Measurements from ENCODE around the gene RASSF3. TPM values are rescaled to one million over a fixed set of nuclear protein-coding genes. Genes with fewer than 3 reads are reported as not detected.
"Not testable (repeated sequence)": the region's sequence is repeated elsewhere in the genome, so short reads cannot be mapped to it uniquely, and the experiment has no call there.

RASSF3 gene
- total RNA-seq, 1 donor from 2014 or later: 28.2 TPM

- Mint-ChIP-seq H3K27ac (ENCODE audit: unreplicated experiment) (no peak overlapping the region), H3K27me3 (ENCODE audit: unreplicated experiment) (peaks cover 2% of the 10 kb centered on the region), H3K9me3 (ENCODE audit: unreplicated experiment) (no peaks in the 10 kb centered on the region), H3K36me3 (ENCODE audit: unreplicated experiment) (no peaks in the 10 kb centered on the region), H3K4me3 (ENCODE audit: unreplicated experiment) (no peak overlapping the region), H3K4me1 (ENCODE audit: low read depth, unreplicated experiment) (peaks cover 6% of the 10 kb centered on the region)
- no peak for TF ChIP-seq CTCF (IDR thresholded peaks at IDR 0.05; ENCODE audit: partially characterized antibody, unreplicated experiment)
- no peak for DNase-seq
These were observed 27.4 kb upstream of the RASSF3 start for GRCh38 chr12:64582862-64583261.

DNA sequence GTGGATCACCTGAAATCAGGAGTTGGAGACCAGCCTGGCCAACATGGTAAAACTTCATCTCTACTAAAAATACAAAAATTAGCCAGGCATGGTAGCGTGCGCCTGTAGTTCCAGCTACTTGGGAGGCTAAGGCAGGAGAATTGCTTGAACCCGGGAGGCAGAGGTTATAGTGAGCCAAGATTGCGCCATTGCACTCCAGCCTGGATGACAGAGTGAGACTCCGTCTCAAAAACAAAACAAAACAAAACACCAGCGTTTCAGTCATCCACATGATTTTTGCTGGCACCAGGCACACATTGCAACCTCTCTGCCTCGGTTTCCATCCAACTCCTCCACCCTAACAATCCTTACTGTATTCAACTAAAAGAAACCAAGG, 26.9 kb upstream of the RASSF3 start:
- H3K36me3 Mint-ChIP-seq (ENCODE audit: unreplicated experiment); H3K27ac Mint-ChIP-seq (ENCODE audit: unreplicated experiment): not testable (repeated sequence)

DNA sequence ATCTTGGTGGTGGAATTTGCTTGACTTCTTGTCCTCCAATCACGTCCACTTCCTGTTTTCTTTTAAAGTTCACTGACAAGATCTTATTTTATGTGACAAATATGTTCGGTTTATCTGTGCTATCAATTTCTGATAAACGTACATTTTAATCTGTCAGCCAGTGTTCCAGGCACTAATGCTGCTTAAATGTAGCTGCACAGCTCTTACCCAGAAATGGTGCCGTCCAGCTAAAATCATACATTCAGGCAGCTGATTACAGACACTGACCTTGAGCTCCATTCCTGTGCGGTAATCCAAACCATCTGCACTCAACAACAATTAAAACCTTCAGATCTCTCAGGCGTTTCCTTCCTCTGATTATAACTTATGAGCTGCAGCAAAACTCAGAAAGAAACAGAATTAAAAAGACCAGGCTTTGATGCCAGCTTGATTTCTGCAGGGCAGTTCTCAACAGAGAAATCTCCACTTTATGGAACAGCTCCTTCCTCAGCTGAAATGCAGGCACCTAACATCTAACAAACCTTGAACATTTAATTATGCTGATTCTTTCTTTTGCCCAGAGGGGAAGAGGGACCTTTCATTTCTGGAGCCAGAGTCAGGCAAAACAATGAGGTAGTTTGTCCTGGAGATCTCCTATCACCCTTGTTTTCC, 26.4 kb upstream of the RASSF3 start:
- no peaks in the 10 kb centered on the region for H3K36me3 Mint-ChIP-seq (ENCODE audit: unreplicated experiment)
- DNase-seq: no peak
- peaks cover 2% of the 10 kb centered on the region for H3K27me3 Mint-ChIP-seq (ENCODE audit: unreplicated experiment)
- no peak for TF ChIP-seq CTCF (IDR thresholded peaks at IDR 0.05; ENCODE audit: partially characterized antibody, unreplicated experiment)
- peaks cover 6% of the 10 kb centered on the region for H3K4me1 Mint-ChIP-seq (ENCODE audit: low read depth, unreplicated experiment)
- no peak overlapping the region for H3K27ac Mint-ChIP-seq (ENCODE audit: unreplicated experiment)
- no peak overlapping the region for H3K4me3 Mint-ChIP-seq (ENCODE audit: unreplicated experiment)
- H3K9me3 Mint-ChIP-seq (ENCODE audit: unreplicated experiment): no peaks in the 10 kb centered on the region

More for the DNA sequence above, 26.9 kb upstream of the RASSF3 start:
- DNase-seq; H3K27me3 Mint-ChIP-seq (ENCODE audit: unreplicated experiment); H3K4me3 Mint-ChIP-seq (ENCODE audit: unreplicated experiment); H3K4me1 Mint-ChIP-seq (ENCODE audit: low read depth, unreplicated experiment); H3K9me3 Mint-ChIP-seq (ENCODE audit: unreplicated experiment): not testable (repeated sequence)

DNA sequence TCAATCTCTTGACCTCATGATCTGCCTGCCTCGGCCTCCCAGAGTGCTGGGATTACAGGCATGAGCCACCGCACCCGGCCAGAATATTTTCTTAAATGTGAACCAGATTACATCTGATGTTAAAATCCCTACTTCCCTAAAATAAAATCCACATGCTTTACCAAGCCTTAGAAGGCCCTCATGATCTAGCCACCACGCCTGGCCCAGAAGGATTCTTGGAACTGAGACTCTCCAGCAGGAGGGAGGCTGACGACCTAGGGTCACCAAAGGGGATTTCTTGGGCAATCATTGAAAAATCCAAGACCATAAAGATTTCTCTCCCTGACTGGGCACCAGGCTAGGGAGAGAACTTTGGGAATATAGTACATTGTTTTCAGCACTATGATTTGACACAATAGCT, 25.2 kb upstream of the RASSF3 start:
- H3K9me3 Mint-ChIP-seq (ENCODE audit: unreplicated experiment): no peaks in the 10 kb centered on the region
- no peaks in the 10 kb centered on the region for H3K36me3 Mint-ChIP-seq (ENCODE audit: unreplicated experiment)
- H3K27ac Mint-ChIP-seq (ENCODE audit: unreplicated experiment): no peak overlapping the region
- no peak for DNase-seq
- H3K4me1 Mint-ChIP-seq (ENCODE audit: low read depth, unreplicated experiment): peaks cover 6% of the 10 kb centered on the region
- H3K27me3 Mint-ChIP-seq (ENCODE audit: unreplicated experiment): peaks cover 2% of the 10 kb centered on the region
- H3K4me3 Mint-ChIP-seq (ENCODE audit: unreplicated experiment): no peak overlapping the region
- no peak for TF ChIP-seq CTCF (IDR thresholded peaks at IDR 0.05; ENCODE audit: partially characterized antibody, unreplicated experiment)

DNA sequence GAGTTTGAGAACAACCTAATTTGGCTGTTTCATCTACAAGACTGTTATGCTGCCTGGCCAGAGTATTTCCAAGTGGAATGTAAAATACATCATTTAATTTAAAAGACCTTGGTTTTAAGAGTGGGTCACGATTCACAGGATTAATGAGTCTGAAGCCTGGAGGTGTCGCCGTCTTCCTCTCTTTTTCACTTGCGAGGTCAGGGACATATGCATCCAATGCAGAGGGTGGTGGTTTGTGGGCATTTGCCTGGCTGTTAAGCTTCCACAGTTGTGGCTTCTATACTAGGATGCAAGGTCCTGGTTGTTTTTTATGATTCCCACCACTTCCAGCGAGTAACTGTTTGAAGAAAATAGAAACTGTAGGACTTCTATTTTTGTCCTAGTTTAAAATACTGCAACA, 22.8 kb upstream of the RASSF3 start:
- no peak for TF ChIP-seq CTCF (IDR thresholded peaks at IDR 0.05; ENCODE audit: partially characterized antibody, unreplicated experiment)
- H3K4me3 Mint-ChIP-seq (ENCODE audit: unreplicated experiment): no peak overlapping the region
- H3K36me3 Mint-ChIP-seq (ENCODE audit: unreplicated experiment): no peaks in the 10 kb centered on the region
- DNase-seq: no peak
- no peak overlapping the region for H3K27ac Mint-ChIP-seq (ENCODE audit: unreplicated experiment)
- H3K27me3 Mint-ChIP-seq (ENCODE audit: unreplicated experiment): peaks cover 2% of the 10 kb centered on the region
- peaks cover 6% of the 10 kb centered on the region for H3K4me1 Mint-ChIP-seq (ENCODE audit: low read depth, unreplicated experiment)
- no peaks in the 10 kb centered on the region for H3K9me3 Mint-ChIP-seq (ENCODE audit: unreplicated experiment)

Measured in glutamatergic neuron (in vitro differentiated cells).